Left ventricle myocardium inferior (tissue), 1 donor: ENCODE measurements around the gene MC5R. TPM values are rescaled to one million over a fixed set of nuclear protein-coding genes. Genes with fewer than 3 reads are reported as not detected.

ENCODE experiments used
- DNase-seq: peaks from one replicate; pipeline ENCODE4 v3.0.0-alpha.2; 2020
- H3K27ac ChIP-seq: fragments of 200-600 bp; replicated peaks from 2 replicates; pipeline ENCODE4 v1.8.0; 2021
- H3K27me3 ChIP-seq: fragments of 200-600 bp; 2 replicates; pipeline ENCODE4 v1.8.0; 2021; ENCODE audit warnings: low read depth
- H3K36me3 ChIP-seq: fragments of 200-600 bp; 2 replicates; pipeline ENCODE4 v1.8.0; 2021
- H3K4me1 ChIP-seq: fragments of 200-600 bp; 2 replicates; pipeline ENCODE4 v1.8.0; 2021
- H3K4me3 ChIP-seq: fragments of 200-600 bp; 2 replicates; pipeline ENCODE4 v1.8.0; 2021; ENCODE audit warnings: mild to moderate bottlenecking, moderate library complexity
- H3K9me3 ChIP-seq: fragments of 200-600 bp; replicated peaks from 2 replicates; pipeline ENCODE4 v1.8.0; 2021
- CTCF ChIP-seq: fragments of 200-600 bp; IDR thresholded peaks from 2 replicates; pipeline ENCODE4 v1.8.0; 2021; ENCODE audit warnings: antibody characterized with exemption, mild to moderate bottlenecking, borderline replicate concordance
- intact Hi-C: fragments of 100-400 bp; cut with micrococcal nuclease; formaldehyde crosslinking; loops from one replicate; pipeline ENCODE4 v1.11.0; 2022
- total RNA-seq: library from RNA; stranded (reverse); fragmentation: NEBNext Ultra II Directional; extraction: Animal tissue kit (Norgen Biotek cat#: 25700); gene quantifications from one replicate; pipeline ENCODE4 v1.2.1, GENCODE V29; 2021
- donor health status: DM: no; HTN: yes; CAD: no; lungs with severe emphysema.

Gene MC5R
- total RNA-seq, 1 donor from 2014 or later, result not detected

- no peak for DNase-seq
- Histone ChIP-seq H3K36me3 (no peaks in the 10 kb centered on the region), H3K27ac (no peak overlapping the region), H3K4me3 (no peak overlapping the region), H3K4me1 (no peaks in the 10 kb centered on the region), H3K9me3 (no peaks in the 10 kb centered on the region), H3K27me3 (peaks cover 24% of the 10 kb centered on the region)
- TF ChIP-seq CTCF, result no peak
- intact Hi-C loops, result no loop called here
These were observed 15.5 kb upstream of the MC5R start for GRCh38 chr18:13808294-13809042.

- H3K27me3 ChIP-seq, result peaks cover 24% of the 10 kb centered on the region
- no peak overlapping the region for H3K4me3 ChIP-seq
- no peaks in the 10 kb centered on the region for H3K9me3 ChIP-seq
- no peaks in the 10 kb centered on the region for H3K36me3 ChIP-seq
- no peak for DNase-seq
- no peak for TF ChIP-seq CTCF
- intact Hi-C loops, result no loop called here
- no peak overlapping the region for H3K27ac ChIP-seq
- no peaks in the 10 kb centered on the region for H3K4me1 ChIP-seq
These were observed 14.9 kb upstream of the MC5R start for GRCh38 chr18:13809043-13809430.

- no peaks in the 10 kb centered on the region for H3K4me1 ChIP-seq
- DNase-seq, result no peak
- no peaks in the 10 kb centered on the region for H3K9me3 ChIP-seq
- intact Hi-C loops, result no loop called here
- no peak overlapping the region for H3K27ac ChIP-seq
- H3K36me3 ChIP-seq, result no peaks in the 10 kb centered on the region
- H3K27me3 ChIP-seq, result peaks cover 24% of the 10 kb centered on the region
- no peak overlapping the region for H3K4me3 ChIP-seq
- no peak for TF ChIP-seq CTCF
These were observed 14.3 kb upstream of the MC5R start for GRCh38 chr18:13809531-13810255.

- no peaks in the 10 kb centered on the region for H3K9me3 ChIP-seq
- no peak overlapping the region for H3K27ac ChIP-seq
- H3K36me3 ChIP-seq, result no peaks in the 10 kb centered on the region
- DNase-seq, result no peak
- intact Hi-C loops, result no loop called here
- no peak overlapping the region for H3K4me3 ChIP-seq
- H3K27me3 ChIP-seq, result peaks cover 24% of the 10 kb centered on the region
- H3K4me1 ChIP-seq, result no peaks in the 10 kb centered on the region
- no peak for TF ChIP-seq CTCF
These were observed 12.9 kb upstream of the MC5R start for GRCh38 chr18:13810950-13811485.

- Histone ChIP-seq H3K4me1 (no peaks in the 10 kb centered on the region), H3K9me3 (no peaks in the 10 kb centered on the region), H3K27me3 (peaks cover 24% of the 10 kb centered on the region), H3K4me3 (no peak overlapping the region), H3K36me3 (no peaks in the 10 kb centered on the region), H3K27ac (no peak overlapping the region)
- no peak for TF ChIP-seq CTCF
- DNase-seq, result no peak
- intact Hi-C loops, result no loop called here
These were observed 12.0 kb upstream of the MC5R start for GRCh38 chr18:13811993-13812392.
